Ishikawa (cell line): ENCODE results near the gene HNF1A.

Source experiments
- CEBPB ChIP-seq: IDR thresholded peaks from 2 replicates; pipeline ENCODE4 v1.6.1; 2012
- EGR1 ChIP-seq: IDR thresholded peaks from 2 replicates; pipeline ENCODE4 v1.6.1; 2012
- FOXM1 ChIP-seq: IDR thresholded peaks from 2 replicates; pipeline ENCODE4 v1.6.1; 2012; ENCODE audit warnings: low read depth, borderline replicate concordance
- YY1 ChIP-seq: IDR thresholded peaks from 2 replicates; pipeline ENCODE4 v1.6.1; 2012; ENCODE audit warnings: low read depth

DNA sequence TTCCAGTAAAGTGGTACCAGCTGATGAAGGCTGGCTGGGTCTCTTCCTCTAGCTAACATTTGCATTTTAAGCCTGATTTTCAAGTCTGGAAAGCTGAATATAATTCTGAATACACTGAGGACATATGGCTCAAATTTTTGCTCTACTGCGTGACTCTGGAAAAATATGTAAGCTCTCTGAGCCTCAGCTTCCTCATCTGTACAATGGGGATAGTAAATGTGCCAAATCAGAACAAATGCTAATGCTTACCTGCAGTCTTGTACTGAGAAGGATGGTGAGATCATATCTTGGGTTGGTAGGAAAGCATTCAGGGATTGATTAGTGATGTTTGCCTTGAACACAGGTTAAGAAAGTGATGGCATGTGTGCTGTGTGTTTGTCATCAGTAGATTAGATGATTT lies 14.6 kb downstream of the HNF1A start:
- TF ChIP-seq CEBPB = no peak
- TF ChIP-seq FOXM1 = no peak
- TF ChIP-seq EGR1 = no peak
- TF ChIP-seq YY1 = no peak
